Uterus (tissue), 4 donors: ENCODE measurements around the gene KHDC3L. TPM values are rescaled to one million over a fixed set of nuclear protein-coding genes. Genes with fewer than 3 reads are reported as not detected.

Source experiments
- DNase-seq, 2 donors: peaks; one replicate each; pipeline ENCODE4 v3.0.0-alpha.2; 2019 to 2020
- H3K27ac ChIP-seq, 2 donors: fragments of 200-600 bp; sonication (generic); 1 replicate in 1 of 2; 2 replicates in 1 of 2; pipeline ENCODE4 v1.5.1; 2016 to 2018
- H3K27me3 ChIP-seq, 2 donors: fragments of 200-600 bp; sonication (generic); one replicate each; pipeline ENCODE4 v1.5.1; 2018 to 2019; ENCODE audit warnings: control low read depth in 1 of 2
- H3K36me3 ChIP-seq, 2 donors: fragments of 200-600 bp; sonication (generic); one replicate each; pipeline ENCODE4 v1.5.1; 2019; ENCODE audit warnings: control low read depth in 1 of 2
- H3K4me1 ChIP-seq, 2 donors: fragments of 200-600 bp; sonication (generic); one replicate each; pipeline ENCODE4 v1.5.1; 2018 to 2019; ENCODE audit warnings: control low read depth in 1 of 2
- H3K4me3 ChIP-seq, 2 donors: fragments of 200-600 bp; sonication (generic); 1 replicate in 1 of 2; 2 replicates in 1 of 2; pipeline ENCODE4 v1.5.1; 2018 to 2019; ENCODE audit warnings: mild to moderate bottlenecking in 1 of 2
- H3K9me3 ChIP-seq, 2 donors: fragments of 200-600 bp; sonication (generic); one replicate each; pipeline ENCODE4 v1.5.1; 2019; ENCODE audit warnings: control low read depth in 1 of 2
- POLR2A ChIP-seq, 2 donors: fragments of 450-650 bp; IDR thresholded peaks; one replicate each; pipeline ENCODE4 v1.6.1; 2016; ENCODE audit warnings: antibody characterized with exemption in 2 of 2, mild to moderate bottlenecking in 1 of 2, moderate library complexity in 1 of 2
- intact Hi-C: fragments of 100-400 bp; cut with DNase I; formaldehyde crosslinking; loops from one replicate; pipeline ENCODE4 v1.15.1; 2023; ENCODE audit warnings: low total_unique reads
- total RNA-seq, 4 donors: library from RNA; depleted of rRNA in 3 of 4; stranded (reverse); fragments of >200 nt in 3 of 4; gene quantifications; one replicate each; pipeline versions ENCODE4 v1.1.0 to v1.2.4, GENCODE V29; 2014 to 2023
- TF ChIP-seq, protein P1 (sequence below), 4 experiments: fragments of 200-600 bp in 2 of 4; fragments of 450-650 bp in 2 of 4; sonication (generic) in 2 of 4; IDR thresholded peaks; one replicate each; pipeline ENCODE4 v1.5.1; 2016 to 2019; ENCODE audit warnings: antibody characterized with exemption in 4 of 4, mild to moderate bottlenecking in 2 of 4, moderate library complexity in 1 of 4
- donor health status: DM: yes; HTN: yes; CAD: no.

The KHDC3L gene
- total RNA-seq, 4 donors from 2014 or later: 0.28 TPM; not detected in 3

- intact Hi-C loops: no loop called here
- Histone ChIP-seq H3K27me3 (peaks cover 0 to 5% of the 10 kb centered on the region in 2 donors), H3K4me1 (no peaks in the 10 kb centered on the region), H3K9me3 (no peaks in the 10 kb centered on the region), H3K36me3 (no peaks in the 10 kb centered on the region), H3K4me3 (no peak overlapping the region), H3K27ac (no peak overlapping the region)
- DNase-seq: no peak
- TF ChIP-seq, protein P1, sequence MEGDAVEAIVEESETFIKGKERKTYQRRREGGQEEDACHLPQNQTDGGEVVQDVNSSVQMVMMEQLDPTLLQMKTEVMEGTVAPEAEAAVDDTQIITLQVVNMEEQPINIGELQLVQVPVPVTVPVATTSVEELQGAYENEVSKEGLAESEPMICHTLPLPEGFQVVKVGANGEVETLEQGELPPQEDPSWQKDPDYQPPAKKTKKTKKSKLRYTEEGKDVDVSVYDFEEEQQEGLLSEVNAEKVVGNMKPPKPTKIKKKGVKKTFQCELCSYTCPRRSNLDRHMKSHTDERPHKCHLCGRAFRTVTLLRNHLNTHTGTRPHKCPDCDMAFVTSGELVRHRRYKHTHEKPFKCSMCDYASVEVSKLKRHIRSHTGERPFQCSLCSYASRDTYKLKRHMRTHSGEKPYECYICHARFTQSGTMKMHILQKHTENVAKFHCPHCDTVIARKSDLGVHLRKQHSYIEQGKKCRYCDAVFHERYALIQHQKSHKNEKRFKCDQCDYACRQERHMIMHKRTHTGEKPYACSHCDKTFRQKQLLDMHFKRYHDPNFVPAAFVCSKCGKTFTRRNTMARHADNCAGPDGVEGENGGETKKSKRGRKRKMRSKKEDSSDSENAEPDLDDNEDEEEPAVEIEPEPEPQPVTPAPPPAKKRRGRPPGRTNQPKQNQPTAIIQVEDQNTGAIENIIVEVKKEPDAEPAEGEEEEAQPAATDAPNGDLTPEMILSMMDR (IDR thresholded peaks at IDR 0.05): no peak
Measured at GRCh38 chr6:73329201-73329600, 33.3 kb upstream of the KHDC3L start.

- DNase-seq: no peak
- Histone ChIP-seq H3K4me3 (no peak overlapping the region), H3K27ac (no peak overlapping the region), H3K9me3 (no peaks in the 10 kb centered on the region), H3K27me3 (no peaks in the 10 kb centered on the region), H3K4me1 (no peaks in the 10 kb centered on the region), H3K36me3 (no peaks in the 10 kb centered on the region)
- TF ChIP-seq, protein P1 (IDR thresholded peaks at IDR 0.05): no peak
- no peak for TF ChIP-seq POLR2A (IDR thresholded peaks at IDR 0.05)
- intact Hi-C loops: no loop called here
Measured at GRCh38 chr6:73339340-73339739, 23.1 kb upstream of the KHDC3L start.

GRCh38 chr6:73340048-73340447, 22.4 kb upstream of the KHDC3L start:
- Histone ChIP-seq H3K27me3 (no peaks in the 10 kb centered on the region), H3K4me1 (no peaks in the 10 kb centered on the region), H3K9me3 (no peaks in the 10 kb centered on the region), H3K36me3 (no peaks in the 10 kb centered on the region), H3K27ac (no peak overlapping the region), H3K4me3 (no peak overlapping the region)
- intact Hi-C loops: no loop called here
- TF ChIP-seq POLR2A (IDR thresholded peaks at IDR 0.05): no peak
- TF ChIP-seq, protein P1 (IDR thresholded peaks at IDR 0.05): no peak
- DNase-seq: no peak

- no peak for DNase-seq
- no peaks in the 10 kb centered on the region for H3K9me3 ChIP-seq
- TF ChIP-seq, protein P1 (IDR thresholded peaks at IDR 0.05): no peak
- TF ChIP-seq POLR2A (IDR thresholded peaks at IDR 0.05): no peak
- H3K27me3 ChIP-seq: no peaks in the 10 kb centered on the region
- H3K4me1 ChIP-seq: no peaks in the 10 kb centered on the region
- H3K4me3 ChIP-seq: no peak overlapping the region
- intact Hi-C loops: no loop called here
- no peak overlapping the region for H3K27ac ChIP-seq
- H3K36me3 ChIP-seq: no peaks in the 10 kb centered on the region
Measured at GRCh38 chr6:73341335-73341734, 21.1 kb upstream of the KHDC3L start.

- TF ChIP-seq, protein P1 (IDR thresholded peaks at IDR 0.05): no peak
- TF ChIP-seq POLR2A (IDR thresholded peaks at IDR 0.05): no peak
- Histone ChIP-seq H3K4me1 (no peaks in the 10 kb centered on the region), H3K9me3 (no peaks in the 10 kb centered on the region), H3K27ac (no peak overlapping the region), H3K36me3 (no peaks in the 10 kb centered on the region), H3K4me3 (no peak overlapping the region), H3K27me3 (no peaks in the 10 kb centered on the region)
- no peak for DNase-seq
- intact Hi-C loops: no loop called here
Measured at GRCh38 chr6:73342174-73342573, 20.3 kb upstream of the KHDC3L start.
